NCI-H1436 (cell line): ENCODE results near the gene OR10A3.
A peak's percentile ranks its signal among the peaks of the same experiment; 100 is the strongest.
"Not testable (repeated sequence)": the region's sequence is repeated elsewhere in the genome, so short reads cannot be mapped to it uniquely, and the experiment has no call there.

Source experiments
- DNase-seq: peaks from one replicate; lab custom pipeline; 2025; lab: John Stamatoyannopoulos, UW

The OR10A3 gene

GRCh38 chr11:7941608-7942007 lies at the start of gene OR10A3:
TSS of gene OR10A3 (minus strand) at chr11:7941708. CDS start at chr11:7939520, 2,188 bp downstream.
- no peak for DNase-seq

GRCh38 chr11:7987560-7987883 lies 46.0 kb upstream of the OR10A3 start:
- DNase-seq: not testable (repeated sequence)

- peak; percentile 99 for DNase-seq
These were observed 45.5 kb upstream of the OR10A3 start, which contains the start of gene EIF3F for GRCh38 chr11:7986768-7987559. TSS of gene EIF3F (plus strand) at chr11:7987337. CDS start at chr11:7987353, 16 bp downstream.

- no peak for DNase-seq
These were observed 42.5 kb upstream of the OR10A3 start for GRCh38 chr11:7983832-7984590.

GRCh38 chr11:7982582-7983119 lies 41.1 kb upstream of the OR10A3 start:
- no peak for DNase-seq

GRCh38 chr11:7981619-7982157 lies 40.2 kb upstream of the OR10A3 start:
- DNase-seq: no peak

- DNase-seq: no peak
These were observed 35.9 kb upstream of the OR10A3 start for GRCh38 chr11:7977232-7977917.

- DNase-seq: no peak
These were observed 33.2 kb upstream of the OR10A3 start for GRCh38 chr11:7974668-7975067.

GRCh38 chr11:7973011-7973410 lies 31.5 kb upstream of the OR10A3 start:
- no peak for DNase-seq

GRCh38 chr11:7971846-7972245 lies 30.3 kb upstream of the OR10A3 start:
- no peak for DNase-seq

- DNase-seq: no peak
These were observed 28.5 kb upstream of the OR10A3 start for GRCh38 chr11:7969756-7970646.

- no peak for DNase-seq
These were observed 27.2 kb upstream of the OR10A3 start for GRCh38 chr11:7968686-7969085.

GRCh38 chr11:7967826-7968225 lies 26.3 kb upstream of the OR10A3 start:
- no peak for DNase-seq

- no peak for DNase-seq
These were observed 25.6 kb upstream of the OR10A3 start for GRCh38 chr11:7967097-7967496.

- DNase-seq: no peak
These were observed 23.9 kb upstream of the OR10A3 start, which contains the start of gene NLRP10 for GRCh38 chr11:7965386-7965785. TSS of gene NLRP10 (minus strand) at chr11:7965447. CDS start at chr11:7963495, 1,952 bp downstream.

GRCh38 chr11:7964873-7965272 lies 23.4 kb upstream of the OR10A3 start:
- DNase-seq: no peak

- DNase-seq: no peak
These were observed 22.8 kb upstream of the OR10A3 start for GRCh38 chr11:7964261-7964660.

GRCh38 chr11:7955191-7955590 lies 13.7 kb upstream of the OR10A3 start:
- DNase-seq: no peak

- DNase-seq: no peak
These were observed 8.4 kb upstream of the OR10A3 start for GRCh38 chr11:7949934-7950333.

GRCh38 chr11:7944123-7944522 lies 2.6 kb upstream of the OR10A3 start:
- DNase-seq: no peak

- no peak for DNase-seq
These were observed 362 bp downstream of the OR10A3 start for GRCh38 chr11:7941146-7941545.
